ENCODE results near the gene TDRD12.
"Not testable (repeated sequence)": the region's sequence is repeated elsewhere in the genome, so short reads cannot be mapped to it uniquely, and the experiment has no call there.

TDRD12 gene

GRCh38 chr19:32746631-32747196 lies 27.1 kb downstream of the TDRD12 start:
- not testable (repeated sequence) for DNase-seq (ENCODE audit: low read depth)

- DNase-seq (ENCODE audit: low read depth): no peak
Measured at GRCh38 chr19:32748497-32748896, 28.9 kb downstream of the TDRD12 start.

- no peak for DNase-seq (ENCODE audit: low read depth)
Measured at GRCh38 chr19:32748948-32749347, 29.4 kb downstream of the TDRD12 start.

- DNase-seq (ENCODE audit: low read depth): no peak
Measured at GRCh38 chr19:32749361-32749760, 29.8 kb downstream of the TDRD12 start.

- DNase-seq (ENCODE audit: low read depth): no peak
Measured at GRCh38 chr19:32750441-32751055, 31.0 kb downstream of the TDRD12 start.

GRCh38 chr19:32751066-32751465 lies 31.5 kb downstream of the TDRD12 start:
- no peak for DNase-seq (ENCODE audit: low read depth)

- no peak for DNase-seq (ENCODE audit: low read depth)
Measured at GRCh38 chr19:32757189-32757588, 37.6 kb downstream of the TDRD12 start.

GRCh38 chr19:32765365-32765764 lies 45.8 kb downstream of the TDRD12 start:
- DNase-seq (ENCODE audit: low read depth): not testable (repeated sequence)

GRCh38 chr19:32767951-32768679 lies 48.5 kb downstream of the TDRD12 start:
- no peak for DNase-seq (ENCODE audit: low read depth)

GRCh38 chr19:32771596-32771995 lies 52.0 kb downstream of the TDRD12 start:
- no peak for DNase-seq (ENCODE audit: low read depth)

- DNase-seq (ENCODE audit: low read depth): no peak
Measured at GRCh38 chr19:32773126-32773525, 53.6 kb downstream of the TDRD12 start.

- DNase-seq (ENCODE audit: low read depth): no peak
Measured at GRCh38 chr19:32779082-32779481, 59.5 kb downstream of the TDRD12 start.

- no peak for DNase-seq (ENCODE audit: low read depth)
Measured at GRCh38 chr19:32781280-32781679, 61.7 kb downstream of the TDRD12 start.

GRCh38 chr19:32782089-32782488 lies 62.5 kb downstream of the TDRD12 start:
- not testable (repeated sequence) for DNase-seq (ENCODE audit: low read depth)

- DNase-seq (ENCODE audit: low read depth): not testable (repeated sequence)
Measured at GRCh38 chr19:32787161-32787813, 67.7 kb downstream of the TDRD12 start.

- not testable (repeated sequence) for DNase-seq (ENCODE audit: low read depth)
Measured at GRCh38 chr19:32787895-32788294, 68.3 kb downstream of the TDRD12 start.

- DNase-seq (ENCODE audit: low read depth): no peak
Measured at GRCh38 chr19:32789429-32789828, 69.9 kb downstream of the TDRD12 start.

GRCh38 chr19:32798201-32798600 lies 78.6 kb downstream of the TDRD12 start:
- DNase-seq (ENCODE audit: low read depth): no peak

- DNase-seq (ENCODE audit: low read depth): no peak
Measured at GRCh38 chr19:32800191-32800590, 80.6 kb downstream of the TDRD12 start.

- no peak for DNase-seq (ENCODE audit: low read depth)
Measured at GRCh38 chr19:32800754-32801153, 81.2 kb downstream of the TDRD12 start.

- no peak for DNase-seq (ENCODE audit: low read depth)
Measured at GRCh38 chr19:32802840-32803239, 83.3 kb downstream of the TDRD12 start.

GRCh38 chr19:32808236-32808635 lies 88.7 kb downstream of the TDRD12 start:
- no peak for DNase-seq (ENCODE audit: low read depth)

GRCh38 chr19:32809254-32809653 lies 89.7 kb downstream of the TDRD12 start:
- DNase-seq (ENCODE audit: low read depth): no peak
